ENCODE results near the gene SULT1A2.

DNA sequence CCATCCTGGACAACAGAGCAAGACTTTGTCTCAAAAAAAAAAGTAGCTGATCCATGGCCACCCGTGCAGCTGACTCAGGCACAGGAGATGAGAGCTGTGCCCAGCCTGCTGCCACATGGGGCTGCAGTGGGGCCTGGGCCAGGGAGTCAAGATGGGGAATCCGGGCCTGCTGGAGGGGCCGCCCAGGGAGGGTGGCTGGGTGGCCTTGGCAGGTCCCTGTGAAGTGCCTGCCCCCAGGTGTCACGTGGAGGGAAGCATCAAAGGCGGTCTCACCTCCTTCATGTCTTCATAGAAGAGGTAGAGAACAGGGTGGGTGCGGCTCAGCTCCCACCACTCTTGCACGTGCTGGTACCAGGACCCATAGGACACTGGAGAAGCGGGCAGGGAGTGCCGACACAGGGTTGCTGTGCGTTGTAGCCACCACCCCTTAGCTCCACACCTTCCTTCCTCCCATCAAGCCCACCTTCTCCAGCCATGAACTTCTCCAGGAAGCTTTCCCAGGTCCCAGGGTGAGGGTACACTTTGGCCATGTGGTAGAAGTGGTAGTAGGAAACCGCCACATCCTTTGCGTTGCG is 3.8 kb downstream of the SULT1A2 start:
- TF ChIP-seq HDAC2 (IDR thresholded peaks at IDR 0.05; ENCODE audit: borderline replicate concordance in 1 of 2, low read depth in 2 of 2, low read length in 2 of 2), result no peak
- no peak for TF ChIP-seq CTCF (IDR thresholded peaks at IDR 0.05; ENCODE audit: control extremely low read depth in 1 of 3, insufficient read depth in 1 of 3, low read depth in 1 of 3, low read length in 3 of 3)

Data from H1 (cell line).